ENCODE data around the gene ALDH1L1.
A peak's percentile ranks its signal among the peaks of the same experiment; 100 is the strongest.

Gene ALDH1L1

GRCh38 chr3:126191246-126191645 is 10.9 kb upstream of the ALDH1L1 start:
- DNase-seq, result no peak

GRCh38 chr3:126187920-126188319 is 7.5 kb upstream of the ALDH1L1 start:
- DNase-seq, result no peak

- DNase-seq, result no peak
These were observed 6.4 kb upstream of the ALDH1L1 start for GRCh38 chr3:126186749-126187148.

- no peak for DNase-seq
These were observed 5.9 kb upstream of the ALDH1L1 start for GRCh38 chr3:126186271-126186670.

GRCh38 chr3:126184465-126185000 is 4.1 kb upstream of the ALDH1L1 start:
- DNase-seq, result no peak

- DNase-seq, result peak; percentile 72
These were observed 976 bp upstream of the ALDH1L1 start for GRCh38 chr3:126181398-126181725.

- DNase-seq, result peak; percentile 40
These were observed 435 bp downstream of the ALDH1L1 start for GRCh38 chr3:126179825-126180476.

GRCh38 chr3:126170073-126170777 is 10.2 kb downstream of the ALDH1L1 start:
- no peak for DNase-seq

- DNase-seq, result no peak
These were observed 12.8 kb downstream of the ALDH1L1 start for GRCh38 chr3:126167566-126167965.

- DNase-seq, result no peak
These were observed 14.4 kb downstream of the ALDH1L1 start for GRCh38 chr3:126166009-126166408.

- no peak for DNase-seq
These were observed 19.1 kb downstream of the ALDH1L1 start for GRCh38 chr3:126161309-126161708.

GRCh38 chr3:126160243-126161210 is 19.9 kb downstream of the ALDH1L1 start:
- DNase-seq, result no peak

- DNase-seq, result no peak
These were observed 20.9 kb downstream of the ALDH1L1 start for GRCh38 chr3:126159476-126159875.

- no peak for DNase-seq
These were observed 21.4 kb downstream of the ALDH1L1 start for GRCh38 chr3:126158912-126159454.

- DNase-seq, result peak; percentile 21
These were observed 22.1 kb downstream of the ALDH1L1 start for GRCh38 chr3:126158016-126158911.

GRCh38 chr3:126157083-126157768 is 23.2 kb downstream of the ALDH1L1 start:
- no peak for DNase-seq

GRCh38 chr3:126156468-126156867 is 23.9 kb downstream of the ALDH1L1 start:
- DNase-seq, result no peak

GRCh38 chr3:126155819-126156218 is 24.6 kb downstream of the ALDH1L1 start:
- no peak for DNase-seq

GRCh38 chr3:126155280-126155640 is 25.1 kb downstream of the ALDH1L1 start:
- DNase-seq, result no peak

- no peak for DNase-seq
These were observed 25.8 kb downstream of the ALDH1L1 start for GRCh38 chr3:126154391-126155279.

All from NCI-H524 treated with DMSO at 0.1 percent for 48 hours (cell line).